Astrocyte of the cerebellum (primary cell): ENCODE measurements around the gene PSMD6.

ENCODE experiments used
- DNase-seq: peaks from one replicate; pipeline ENCODE4 v3.0.0-alpha.2; 2011; ENCODE audit warnings: low read depth
- H3K4me3 ChIP-seq: 2 replicates; pipeline ENCODE4 v1.5.1; 2011; ENCODE audit warnings: mild to moderate bottlenecking, low read depth, low read length, moderate library complexity
- CTCF ChIP-seq: IDR thresholded peaks from 2 replicates; pipeline ENCODE4 v1.5.1; 2012; ENCODE audit warnings: low read length, low read depth, moderate library complexity, mild to moderate bottlenecking; ENCODE audit errors: missing control alignments
- in situ Hi-C: cut with HindIII; loops from 2 replicates; pipeline ENCODE4 v1.10.0; 2017; ENCODE audit warnings: low sequenced_read_pairs

Gene PSMD6

GRCh38 chr3:64055076-64055475 lies 31.8 kb upstream of the PSMD6 start:
- no peak for TF ChIP-seq CTCF
- in situ Hi-C loops: no loop called here
- no peak for DNase-seq
- H3K4me3 ChIP-seq: no peak overlapping the region

GRCh38 chr3:64054488-64054887 lies 31.2 kb upstream of the PSMD6 start:
- in situ Hi-C loops: no loop called here
- DNase-seq: no peak
- H3K4me3 ChIP-seq: no peak overlapping the region
- TF ChIP-seq CTCF: no peak

GRCh38 chr3:64053581-64053980 lies 30.3 kb upstream of the PSMD6 start:
- in situ Hi-C loops: no loop called here
- no peak overlapping the region for H3K4me3 ChIP-seq
- DNase-seq: no peak
- TF ChIP-seq CTCF: no peak

GRCh38 chr3:64053117-64053516 lies 29.8 kb upstream of the PSMD6 start:
- no peak for DNase-seq
- no peak for TF ChIP-seq CTCF
- no peak overlapping the region for H3K4me3 ChIP-seq
- in situ Hi-C loops: no loop called here

GRCh38 chr3:64049832-64050231 lies 26.5 kb upstream of the PSMD6 start:
- TF ChIP-seq CTCF: no peak
- in situ Hi-C loops: no loop called here
- DNase-seq: no peak
- no peak overlapping the region for H3K4me3 ChIP-seq

GRCh38 chr3:64049136-64049535 lies 25.8 kb upstream of the PSMD6 start:
- no peak overlapping the region for H3K4me3 ChIP-seq
- in situ Hi-C loops: no loop called here
- no peak for DNase-seq
- TF ChIP-seq CTCF: no peak

- TF ChIP-seq CTCF: no peak
- in situ Hi-C loops: no loop called here
- DNase-seq: peak; percentile 47
- no peak overlapping the region for H3K4me3 ChIP-seq
These were observed 25.4 kb upstream of the PSMD6 start for GRCh38 chr3:64048631-64049061.
